PFSK-1 (cell line): ENCODE results near the gene TMEM272.

Experiments
- FOXP2 ChIP-seq: optimal IDR thresholded peaks from 2 replicates; pipeline ENCODE3; 2011; ENCODE audit warnings: borderline replicate concordance, control low read depth, inconsistent platforms; ENCODE audit not compliant: insufficient read depth; ENCODE audit errors: extremely low read length, extremely low read depth
- POLR2AphosphoS5 ChIP-seq: IDR thresholded peaks from 2 replicates; pipeline ENCODE4 v1.6.1; 2012; ENCODE audit warnings: low read depth, mild to moderate bottlenecking, control low read depth, low read length, moderate library complexity
- TAF1 ChIP-seq: IDR thresholded peaks from 2 replicates; pipeline ENCODE4 v1.6.1; 2012; ENCODE audit warnings: low read length, control low read depth, borderline replicate concordance; ENCODE audit not compliant: insufficient read depth

- no peak for TF ChIP-seq FOXP2
- no peak for TF ChIP-seq POLR2AphosphoS5
- no peak for TF ChIP-seq TAF1
Measured at GRCh38 chr13:51811920-51812451, 33.0 kb downstream of the TMEM272 start.
